PFSK-1 (cell line): Measurements from ENCODE around the gene OR2A5. TPM values are rescaled to one million over a fixed set of nuclear protein-coding genes. Genes with fewer than 3 reads are reported as not detected.

ENCODE experiments used
- FOXP2 ChIP-seq: optimal IDR thresholded peaks from 2 replicates; pipeline ENCODE3; 2011; ENCODE audit warnings: borderline replicate concordance, control low read depth, inconsistent platforms; ENCODE audit not compliant: insufficient read depth; ENCODE audit errors: extremely low read length, extremely low read depth
- POLR2AphosphoS5 ChIP-seq: IDR thresholded peaks from 2 replicates; pipeline ENCODE4 v1.6.1; 2012; ENCODE audit warnings: low read depth, mild to moderate bottlenecking, control low read depth, low read length, moderate library complexity
- SIN3A ChIP-seq: IDR thresholded peaks from 2 replicates; pipeline ENCODE4 v1.6.1; 2012; ENCODE audit warnings: mild to moderate bottlenecking, low read length, moderate library complexity, borderline replicate concordance; ENCODE audit not compliant: insufficient read depth
- TAF1 ChIP-seq: IDR thresholded peaks from 2 replicates; pipeline ENCODE4 v1.6.1; 2012; ENCODE audit warnings: low read length, control low read depth, borderline replicate concordance; ENCODE audit not compliant: insufficient read depth
- polyA plus RNA-seq: library from polyadenylated mRNA; unstranded; fragments of >200 nt; gene quantifications from one replicate; pipeline ENCODE4 v1.2.1, GENCODE V29; 2012; ENCODE audit warnings: low read depth, missing spikeins; ENCODE audit not compliant: insufficient read length
- TF ChIP-seq, protein P1 (sequence below), 2 experiments: IDR thresholded peaks; 2 replicates each; pipeline versions ENCODE4 v1.6.1 to v1.8.0; 2011 to 2012; ENCODE audit warnings: low read depth in 2 of 2, low read length in 2 of 2, control low read depth in 1 of 2, inconsistent platforms in 1 of 2, mild to moderate bottlenecking in 1 of 2, moderate library complexity in 1 of 2; ENCODE audit not compliant: insufficient read depth in 1 of 2

The OR2A5 gene
- polyA plus RNA-seq: not detected

- TF ChIP-seq POLR2AphosphoS5 (no peak), FOXP2 (no peak), TAF1 (no peak), SIN3A (no peak)
- TF ChIP-seq, protein P1, sequence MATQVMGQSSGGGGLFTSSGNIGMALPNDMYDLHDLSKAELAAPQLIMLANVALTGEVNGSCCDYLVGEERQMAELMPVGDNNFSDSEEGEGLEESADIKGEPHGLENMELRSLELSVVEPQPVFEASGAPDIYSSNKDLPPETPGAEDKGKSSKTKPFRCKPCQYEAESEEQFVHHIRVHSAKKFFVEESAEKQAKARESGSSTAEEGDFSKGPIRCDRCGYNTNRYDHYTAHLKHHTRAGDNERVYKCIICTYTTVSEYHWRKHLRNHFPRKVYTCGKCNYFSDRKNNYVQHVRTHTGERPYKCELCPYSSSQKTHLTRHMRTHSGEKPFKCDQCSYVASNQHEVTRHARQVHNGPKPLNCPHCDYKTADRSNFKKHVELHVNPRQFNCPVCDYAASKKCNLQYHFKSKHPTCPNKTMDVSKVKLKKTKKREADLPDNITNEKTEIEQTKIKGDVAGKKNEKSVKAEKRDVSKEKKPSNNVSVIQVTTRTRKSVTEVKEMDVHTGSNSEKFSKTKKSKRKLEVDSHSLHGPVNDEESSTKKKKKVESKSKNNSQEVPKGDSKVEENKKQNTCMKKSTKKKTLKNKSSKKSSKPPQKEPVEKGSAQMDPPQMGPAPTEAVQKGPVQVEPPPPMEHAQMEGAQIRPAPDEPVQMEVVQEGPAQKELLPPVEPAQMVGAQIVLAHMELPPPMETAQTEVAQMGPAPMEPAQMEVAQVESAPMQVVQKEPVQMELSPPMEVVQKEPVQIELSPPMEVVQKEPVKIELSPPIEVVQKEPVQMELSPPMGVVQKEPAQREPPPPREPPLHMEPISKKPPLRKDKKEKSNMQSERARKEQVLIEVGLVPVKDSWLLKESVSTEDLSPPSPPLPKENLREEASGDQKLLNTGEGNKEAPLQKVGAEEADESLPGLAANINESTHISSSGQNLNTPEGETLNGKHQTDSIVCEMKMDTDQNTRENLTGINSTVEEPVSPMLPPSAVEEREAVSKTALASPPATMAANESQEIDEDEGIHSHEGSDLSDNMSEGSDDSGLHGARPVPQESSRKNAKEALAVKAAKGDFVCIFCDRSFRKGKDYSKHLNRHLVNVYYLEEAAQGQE (IDR thresholded peaks at IDR 0.05; ENCODE audit: insufficient read depth in 1 of 2, low read depth in 2 of 2, low read length in 2 of 2): no peak
Measured at GRCh38 chr7:144048648-144049047, at the start of gene OR2A5. Gene OR2A5, plus strand, starts transcription at chr7:144048948. Its CDS starts 1,454 bp downstream, at chr7:144050402.

GRCh38 chr7:144000020-144000419, 48.7 kb upstream of the OR2A5 start, which contains the start of gene OR6B1:
Gene OR6B1, plus strand, starts transcription at chr7:144000320. Its CDS starts 3,677 bp downstream, at chr7:144003997.
- TF ChIP-seq, protein P1 (IDR thresholded peaks at IDR 0.05; ENCODE audit: insufficient read depth in 1 of 2, low read depth in 2 of 2, low read length in 2 of 2): no peak
- TF ChIP-seq SIN3A (no peak), FOXP2 (no peak), POLR2AphosphoS5 (no peak), TAF1 (no peak)

GRCh38 chr7:144001543-144001942, 47.2 kb upstream of the OR2A5 start:
- TF ChIP-seq, protein P1 (IDR thresholded peaks at IDR 0.05; ENCODE audit: insufficient read depth in 1 of 2, low read depth in 2 of 2, low read length in 2 of 2): no peak
- no peak for TF ChIP-seq TAF1
- no peak for TF ChIP-seq POLR2AphosphoS5

- no peak for TF ChIP-seq FOXP2
- TF ChIP-seq, protein P1 (IDR thresholded peaks at IDR 0.05; ENCODE audit: insufficient read depth in 1 of 2, low read depth in 2 of 2, low read length in 2 of 2): no peak
- TF ChIP-seq POLR2AphosphoS5: no peak
- no peak for TF ChIP-seq SIN3A
- no peak for TF ChIP-seq TAF1
Measured at GRCh38 chr7:144004703-144005102, 44.0 kb upstream of the OR2A5 start.

GRCh38 chr7:144006029-144006691, 42.6 kb upstream of the OR2A5 start:
- no peak for TF ChIP-seq FOXP2
- TF ChIP-seq SIN3A: no peak
- TF ChIP-seq, protein P1 (IDR thresholded peaks at IDR 0.05; ENCODE audit: insufficient read depth in 1 of 2, low read depth in 2 of 2, low read length in 2 of 2): no peak
- no peak for TF ChIP-seq TAF1
- TF ChIP-seq POLR2AphosphoS5: no peak
